GM19463 (cell line): ENCODE results near the gene OXSM.

Experiments used
- ATAC-seq: cut with Tn5 transposase; IDR thresholded peaks from one replicate; pipeline ENCODE4 v1.9.1; 2021; ENCODE audit warnings: mild to moderate bottlenecking, moderate library complexity; ENCODE audit not compliant: unreplicated experiment

The OXSM gene

GRCh38 chr3:25803833-25804232 lies 13.9 kb downstream of the OXSM start:
- ATAC-seq: no peak

GRCh38 chr3:25804676-25805075 lies 14.8 kb downstream of the OXSM start:
- no peak for ATAC-seq

- ATAC-seq: no peak
These were observed 22.8 kb downstream of the OXSM start for GRCh38 chr3:25812644-25813043.

GRCh38 chr3:25817107-25817506 lies 27.2 kb downstream of the OXSM start:
- ATAC-seq: peak; percentile 32

- ATAC-seq: no peak
These were observed 27.7 kb downstream of the OXSM start for GRCh38 chr3:25817638-25818037.

- no peak for ATAC-seq
These were observed 28.4 kb downstream of the OXSM start for GRCh38 chr3:25818335-25818734.

GRCh38 chr3:25820366-25820765 lies 30.5 kb downstream of the OXSM start:
- ATAC-seq: no peak

- no peak for ATAC-seq
These were observed 31.1 kb downstream of the OXSM start for GRCh38 chr3:25820816-25821486.

- ATAC-seq: no peak
These were observed 32.1 kb downstream of the OXSM start for GRCh38 chr3:25821746-25822573.

GRCh38 chr3:25823314-25823713 lies 33.4 kb downstream of the OXSM start:
- no peak for ATAC-seq

GRCh38 chr3:25826510-25826909 lies 36.6 kb downstream of the OXSM start:
- no peak for ATAC-seq

GRCh38 chr3:25830373-25831280 lies 40.7 kb downstream of the OXSM start:
- no peak for ATAC-seq

- ATAC-seq: no peak
These were observed 41.7 kb downstream of the OXSM start for GRCh38 chr3:25831578-25831977.

- peak; percentile 69 for ATAC-seq
These were observed 44.5 kb downstream of the OXSM start for GRCh38 chr3:25834346-25834745.

GRCh38 chr3:25836579-25836978 lies 46.7 kb downstream of the OXSM start:
- ATAC-seq: no peak

- ATAC-seq: no peak
These were observed 47.1 kb downstream of the OXSM start for GRCh38 chr3:25837038-25837437.

GRCh38 chr3:25840099-25840498 lies 50.2 kb downstream of the OXSM start:
- no peak for ATAC-seq

GRCh38 chr3:25843332-25843731 lies 53.4 kb downstream of the OXSM start:
- no peak for ATAC-seq
